GM21360 (cell line): ENCODE results near the gene EVI5L.

Source experiments
- ATAC-seq: cut with Tn5 transposase; IDR thresholded peaks from one replicate; pipeline ENCODE4 v1.9.1; 2021; ENCODE audit warnings: mild to moderate bottlenecking, moderate library complexity; ENCODE audit not compliant: unreplicated experiment

EVI5L gene

DNA sequence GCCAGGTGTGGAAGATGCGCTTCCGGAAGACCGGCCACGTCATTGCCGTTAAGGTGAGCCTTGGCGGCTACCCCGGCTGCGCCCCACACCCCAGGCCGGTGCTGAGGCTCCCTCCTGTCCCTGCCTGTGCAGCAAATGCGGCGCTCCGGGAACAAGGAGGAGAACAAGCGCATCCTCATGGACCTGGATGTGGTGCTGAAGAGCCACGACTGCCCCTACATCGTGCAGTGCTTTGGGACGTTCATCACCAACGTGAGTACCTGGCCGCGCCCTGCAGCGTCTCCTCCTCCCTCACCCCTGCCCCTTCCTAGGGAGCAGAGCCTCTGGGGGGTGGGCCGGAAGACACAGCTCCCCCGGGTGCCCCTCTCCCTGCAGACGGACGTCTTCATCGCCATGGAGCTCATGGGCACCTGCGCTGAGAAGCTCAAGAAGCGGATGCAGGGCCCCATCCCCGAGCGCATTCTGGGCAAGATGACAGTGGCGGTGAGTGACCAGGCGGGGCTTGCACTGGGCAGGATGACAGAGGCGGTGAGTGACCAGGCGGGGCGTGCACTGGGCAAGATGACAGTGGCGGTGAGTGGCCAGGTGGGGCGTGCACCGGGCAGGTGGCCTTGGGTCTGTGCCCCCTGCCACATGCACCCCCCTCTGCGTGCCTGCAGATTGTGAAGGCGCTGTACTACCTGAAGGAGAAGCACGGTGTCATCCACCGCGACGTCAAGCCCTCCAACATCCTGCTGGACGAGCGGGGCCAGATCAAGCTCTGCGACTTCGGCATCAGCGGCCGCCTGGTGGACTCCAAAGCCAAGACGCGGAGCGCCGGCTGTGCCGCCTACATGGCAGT lies 80.5 kb downstream of the EVI5L start:
- ATAC-seq: no peak

DNA sequence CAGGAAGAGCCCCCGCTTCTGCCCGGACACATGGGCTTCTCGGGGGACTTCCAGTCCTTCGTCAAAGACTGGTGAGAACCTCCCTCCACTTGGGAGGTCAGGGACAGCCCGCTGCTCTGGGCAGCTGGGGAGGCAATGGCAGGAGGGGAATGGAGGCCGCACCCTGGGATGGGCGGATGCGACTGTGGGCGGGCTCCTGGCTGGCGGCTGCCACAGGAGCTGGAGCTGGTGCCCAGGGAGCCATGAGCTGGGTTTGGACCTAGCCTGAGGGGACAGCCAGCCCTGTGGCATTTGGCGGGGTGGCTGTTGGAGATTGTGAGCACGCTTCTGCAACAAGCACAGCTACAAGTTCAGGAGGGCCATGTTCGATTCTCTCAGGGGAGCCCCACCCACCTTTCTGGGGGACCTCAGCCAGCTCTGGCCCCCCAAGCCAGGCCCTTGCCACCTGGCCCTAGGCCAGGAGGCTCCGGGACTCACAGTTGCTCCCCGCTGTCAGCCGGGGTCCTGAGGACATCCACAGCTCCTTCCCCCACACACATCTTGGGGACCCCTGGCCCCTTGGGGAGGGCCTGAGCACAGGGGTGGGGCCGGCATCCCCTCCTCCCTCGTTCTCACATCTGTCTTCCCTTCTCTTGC lies 81.6 kb downstream of the EVI5L start:
- no peak for ATAC-seq

DNA sequence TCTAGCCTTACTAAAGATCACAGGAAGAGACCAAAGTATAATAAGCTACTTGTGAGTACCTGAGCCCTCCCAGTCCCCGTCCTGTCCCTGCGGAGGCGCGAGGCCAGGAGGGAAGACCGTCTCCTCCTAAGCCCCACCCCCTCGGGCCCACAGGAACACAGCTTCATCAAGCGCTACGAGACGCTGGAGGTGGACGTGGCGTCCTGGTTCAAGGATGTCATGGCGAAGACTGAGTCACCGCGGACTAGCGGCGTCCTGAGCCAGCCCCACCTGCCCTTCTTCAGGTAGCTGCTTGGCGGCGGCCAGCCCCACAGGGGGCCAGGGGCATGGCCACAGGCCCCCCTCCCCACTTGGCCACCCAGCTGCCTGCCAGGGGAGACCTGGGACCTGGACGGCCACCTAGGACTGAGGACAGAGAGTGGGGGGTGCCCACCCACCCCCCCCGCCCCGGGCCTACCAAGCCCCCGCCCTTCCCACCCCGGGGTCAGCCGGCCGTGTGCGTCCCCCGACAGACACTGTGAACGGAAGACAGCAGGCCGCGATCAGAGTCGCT lies 82.2 kb downstream of the EVI5L start:
- no peak for ATAC-seq

DNA sequence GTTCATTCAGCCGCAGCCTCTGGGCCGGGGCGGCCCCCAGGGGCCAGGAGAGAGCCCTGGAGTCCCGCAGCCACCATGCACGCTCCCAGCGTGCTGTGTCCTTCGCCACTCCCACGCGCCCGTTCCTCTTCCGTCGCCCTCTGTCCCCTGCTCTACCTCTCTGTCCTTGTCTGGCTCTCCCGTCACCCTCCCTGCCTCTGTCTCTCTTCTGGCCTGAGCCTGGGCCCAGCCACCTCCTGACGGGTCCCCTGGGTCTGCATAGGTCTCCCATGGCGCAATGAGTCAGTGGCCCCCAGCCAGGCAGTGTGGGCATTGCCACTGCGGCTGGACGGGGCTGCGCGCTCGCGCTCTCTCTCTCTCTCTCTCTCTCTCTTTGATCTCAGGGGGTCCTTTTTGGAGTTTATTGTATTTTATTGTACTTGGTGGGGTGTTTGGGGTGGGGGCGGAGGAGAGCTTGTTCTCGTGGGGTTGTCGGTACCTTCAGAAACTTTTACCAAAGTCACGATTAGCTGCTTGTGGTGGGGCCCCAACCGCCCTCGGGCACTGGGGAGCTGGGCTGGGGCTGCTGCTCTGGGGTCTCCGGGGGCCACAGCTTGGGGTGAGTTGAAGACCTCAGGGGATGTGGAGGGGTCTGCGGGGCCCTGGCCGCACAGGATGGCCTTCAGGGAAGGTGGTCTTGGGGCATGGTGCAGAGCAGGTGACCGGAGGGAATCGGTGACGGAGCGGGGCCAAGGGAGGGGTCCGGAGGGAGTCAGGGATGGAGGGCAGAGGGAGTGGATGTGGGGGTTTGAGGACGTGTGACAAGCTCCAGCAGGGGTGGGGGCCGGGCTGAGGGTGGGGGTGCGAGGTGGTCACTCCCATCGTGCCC lies 82.9 kb downstream of the EVI5L start:
- ATAC-seq: no peak

DNA sequence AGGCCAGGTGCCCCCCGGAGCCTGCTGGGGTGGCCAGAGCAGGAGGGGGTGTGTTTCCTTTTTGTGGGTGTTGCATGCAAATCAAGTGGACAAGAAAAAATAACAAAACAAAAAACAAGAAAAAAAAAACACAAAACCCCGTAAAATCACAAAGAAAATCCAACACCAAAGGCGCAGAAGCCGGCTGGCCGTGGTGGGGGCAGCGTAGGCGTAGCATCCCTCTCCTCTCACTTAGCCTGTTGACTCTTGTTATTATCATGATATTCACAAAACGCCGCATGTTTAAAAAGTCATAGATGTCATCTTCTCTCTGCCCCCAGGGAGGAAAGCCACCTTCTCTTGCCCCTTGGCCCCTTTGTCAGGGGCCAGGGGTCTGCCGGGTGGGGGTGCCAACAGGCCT lies 83.6 kb downstream of the EVI5L start:
- no peak for ATAC-seq

DNA sequence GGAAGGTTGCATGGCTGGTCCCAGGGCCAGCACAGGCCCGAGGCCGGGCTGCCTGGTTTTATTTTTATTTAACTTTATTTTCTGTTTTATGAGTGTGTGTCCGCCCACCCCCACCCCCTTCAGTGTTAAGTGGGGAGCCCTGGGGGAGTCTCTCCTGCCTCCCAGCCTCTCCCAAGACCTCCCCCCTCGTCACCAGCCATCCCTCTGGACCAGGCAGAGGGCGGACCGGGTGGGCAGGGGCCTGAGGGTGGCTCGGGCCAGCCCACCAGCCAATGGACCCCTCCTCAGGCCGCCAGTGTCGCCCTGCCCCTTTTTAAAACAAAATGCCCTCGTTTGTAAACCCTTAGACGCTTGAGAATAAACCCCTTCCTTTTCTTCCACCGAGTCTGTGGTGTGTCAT lies 84.1 kb downstream of the EVI5L start:
- ATAC-seq: no peak
